ENCODE measurements around the gene RYR1. TPM values are rescaled to one million over a fixed set of nuclear protein-coding genes. Genes with fewer than 3 reads are reported as not detected.

RYR1 gene
- total RNA-seq, 6 experiments from 2014 or later = not detected

- H3K4me3 Mint-ChIP-seq = no peak overlapping the region
- TF ChIP-seq, protein P1, sequence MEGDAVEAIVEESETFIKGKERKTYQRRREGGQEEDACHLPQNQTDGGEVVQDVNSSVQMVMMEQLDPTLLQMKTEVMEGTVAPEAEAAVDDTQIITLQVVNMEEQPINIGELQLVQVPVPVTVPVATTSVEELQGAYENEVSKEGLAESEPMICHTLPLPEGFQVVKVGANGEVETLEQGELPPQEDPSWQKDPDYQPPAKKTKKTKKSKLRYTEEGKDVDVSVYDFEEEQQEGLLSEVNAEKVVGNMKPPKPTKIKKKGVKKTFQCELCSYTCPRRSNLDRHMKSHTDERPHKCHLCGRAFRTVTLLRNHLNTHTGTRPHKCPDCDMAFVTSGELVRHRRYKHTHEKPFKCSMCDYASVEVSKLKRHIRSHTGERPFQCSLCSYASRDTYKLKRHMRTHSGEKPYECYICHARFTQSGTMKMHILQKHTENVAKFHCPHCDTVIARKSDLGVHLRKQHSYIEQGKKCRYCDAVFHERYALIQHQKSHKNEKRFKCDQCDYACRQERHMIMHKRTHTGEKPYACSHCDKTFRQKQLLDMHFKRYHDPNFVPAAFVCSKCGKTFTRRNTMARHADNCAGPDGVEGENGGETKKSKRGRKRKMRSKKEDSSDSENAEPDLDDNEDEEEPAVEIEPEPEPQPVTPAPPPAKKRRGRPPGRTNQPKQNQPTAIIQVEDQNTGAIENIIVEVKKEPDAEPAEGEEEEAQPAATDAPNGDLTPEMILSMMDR (IDR thresholded peaks at IDR 0.05) = no peak
- H3K36me3 Mint-ChIP-seq (ENCODE audit: low read depth) = no peaks in the 10 kb centered on the region
- H3K4me1 Mint-ChIP-seq (ENCODE audit: low read depth) = peaks cover 9% of the 10 kb centered on the region
- DNase-seq = no peak
- no peaks in the 10 kb centered on the region for H3K9me3 Mint-ChIP-seq
- H3K27ac Mint-ChIP-seq = no peak overlapping the region
- peaks cover 41% of the 10 kb centered on the region for H3K27me3 Mint-ChIP-seq (ENCODE audit: insufficient read depth)
These were observed 130.0 kb downstream of the RYR1 start for GRCh38 chr19:38563475-38563874.

DNA sequence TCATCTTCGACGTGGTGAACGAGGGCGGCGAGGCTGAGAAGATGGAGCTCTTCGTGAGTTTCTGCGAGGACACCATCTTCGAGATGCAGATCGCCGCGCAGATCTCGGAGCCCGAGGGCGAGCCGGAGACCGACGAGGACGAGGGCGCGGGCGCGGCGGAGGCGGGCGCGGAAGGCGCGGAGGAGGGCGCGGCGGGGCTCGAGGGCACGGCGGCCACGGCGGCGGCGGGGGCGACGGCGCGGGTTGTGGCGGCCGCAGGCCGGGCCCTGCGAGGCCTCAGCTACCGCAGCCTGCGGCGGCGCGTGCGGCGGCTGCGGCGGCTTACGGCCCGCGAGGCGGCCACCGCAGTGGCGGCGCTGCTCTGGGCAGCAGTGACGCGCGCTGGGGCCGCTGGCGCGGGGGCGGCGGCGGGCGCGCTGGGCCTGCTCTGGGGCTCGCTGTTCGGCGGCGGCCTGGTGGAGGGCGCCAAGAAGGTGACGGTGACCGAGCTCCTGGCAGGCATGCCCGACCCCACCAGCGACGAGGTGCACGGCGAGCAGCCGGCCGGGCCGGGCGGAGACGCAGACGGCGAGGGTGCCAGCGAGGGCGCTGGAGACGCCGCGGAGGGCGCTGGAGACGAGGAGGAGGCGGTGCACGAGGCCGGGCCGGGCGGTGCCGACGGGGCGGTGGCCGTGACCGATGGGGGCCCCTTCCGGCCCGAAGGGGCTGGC is 131.6 kb downstream of the RYR1 start:
- TF ChIP-seq, protein P1 (IDR thresholded peaks at IDR 0.05) = no peak
- Mint-ChIP-seq H3K9me3 (no peaks in the 10 kb centered on the region), H3K4me3 (no peak overlapping the region), H3K27me3 (ENCODE audit: insufficient read depth) (peaks cover 39% of the 10 kb centered on the region), H3K27ac (no peak overlapping the region), H3K4me1 (ENCODE audit: low read depth) (peaks cover under 1% of the 10 kb centered on the region; the same call in 1 of the 2 replicates), H3K36me3 (ENCODE audit: low read depth) (no peaks in the 10 kb centered on the region)
- no peak for DNase-seq

DNA sequence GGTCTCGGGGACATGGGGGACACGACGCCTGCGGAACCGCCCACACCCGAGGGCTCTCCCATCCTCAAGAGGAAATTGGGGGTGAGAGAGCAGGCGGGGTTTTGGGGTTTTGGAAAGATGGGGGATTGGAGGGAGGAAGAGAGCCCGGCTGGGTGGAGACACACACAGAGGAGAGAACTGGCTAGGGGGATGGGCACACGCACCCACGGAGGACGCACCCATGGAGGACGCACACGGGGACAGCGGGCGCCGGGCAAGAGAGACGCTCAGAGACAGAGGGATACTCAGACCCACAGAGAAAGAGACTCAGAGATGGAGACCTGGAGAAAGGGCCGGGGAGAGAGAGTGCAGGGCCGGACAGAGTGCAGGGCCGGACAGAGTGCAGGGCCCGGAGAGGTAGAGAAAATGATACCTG is 132.2 kb downstream of the RYR1 start:
- Mint-ChIP-seq H3K36me3 (ENCODE audit: low read depth) (no peaks in the 10 kb centered on the region), H3K27me3 (ENCODE audit: insufficient read depth) (peaks cover 42% of the 10 kb centered on the region), H3K9me3 (no peaks in the 10 kb centered on the region), H3K4me3 (no peak overlapping the region), H3K4me1 (ENCODE audit: low read depth) (no peaks in the 10 kb centered on the region), H3K27ac (no peak overlapping the region)
- TF ChIP-seq, protein P1 (IDR thresholded peaks at IDR 0.05) = no peak
- no peak for DNase-seq

- H3K27ac Mint-ChIP-seq = no peak overlapping the region
- H3K4me3 Mint-ChIP-seq = no peak overlapping the region
- DNase-seq = no peak
- TF ChIP-seq, protein P1 (IDR thresholded peaks at IDR 0.05) = no peak
- no peaks in the 10 kb centered on the region for H3K36me3 Mint-ChIP-seq (ENCODE audit: low read depth)
- no peaks in the 10 kb centered on the region for H3K4me1 Mint-ChIP-seq (ENCODE audit: low read depth)
- no peaks in the 10 kb centered on the region for H3K9me3 Mint-ChIP-seq
- peaks cover 30% of the 10 kb centered on the region for H3K27me3 Mint-ChIP-seq (ENCODE audit: insufficient read depth)
These were observed 136.0 kb downstream of the RYR1 start for GRCh38 chr19:38569368-38569983.

GRCh38 chr19:38571682-38572081 is 138.2 kb downstream of the RYR1 start:
- Mint-ChIP-seq H3K4me1 (ENCODE audit: low read depth) (no peaks in the 10 kb centered on the region), H3K27me3 (ENCODE audit: insufficient read depth) (peaks cover 27% of the 10 kb centered on the region), H3K4me3 (no peak overlapping the region), H3K9me3 (no peaks in the 10 kb centered on the region), H3K36me3 (ENCODE audit: low read depth) (no peaks in the 10 kb centered on the region), H3K27ac (no peak overlapping the region)
- TF ChIP-seq, protein P1 (IDR thresholded peaks at IDR 0.05) = no peak
- no peak for DNase-seq

Measured in HFFc6 (cell line).